Sigmoid colon (tissue), 7 donors: ENCODE data around the gene COLEC12. TPM values are rescaled to one million over a fixed set of nuclear protein-coding genes. Genes with fewer than 3 reads are reported as not detected.

Experiments
- DNase-seq: peaks from one replicate; pipeline ENCODE4 v3.0.0-alpha.2; 2019
- H3K27ac ChIP-seq, 4 donors: fragments of 200-600 bp; sonication (generic); one replicate each; pipeline ENCODE4 v1.5.1; 2016 to 2019; ENCODE audit warnings: mild to moderate bottlenecking in 1 of 4
- H3K27me3 ChIP-seq, 3 donors: fragments of 200-600 bp; sonication (generic); one replicate each; pipeline ENCODE4 v1.5.1; 2019; ENCODE audit warnings: mild to moderate bottlenecking in 1 of 3
- H3K36me3 ChIP-seq, 4 donors: fragments of 200-600 bp; sonication (generic); one replicate each; pipeline ENCODE4 v1.5.1; 2016 to 2019
- H3K4me1 ChIP-seq, 4 donors: fragments of 200-600 bp; sonication (generic); one replicate each; pipeline ENCODE4 v1.5.1; 2017 to 2019
- H3K4me3 ChIP-seq, 4 donors: fragments of 200-600 bp; sonication (generic); one replicate each; pipeline ENCODE4 v1.5.1; 2017 to 2019; ENCODE audit warnings: mild to moderate bottlenecking in 2 of 4, moderate library complexity in 1 of 4
- H3K9me3 ChIP-seq, 4 donors: fragments of 200-600 bp in 3 of 4; sonication (generic) in 3 of 4; one replicate each; pipeline versions ENCODE4 v1.5.1 to v1.6.1; 2013 to 2019
- CTCF ChIP-seq, 4 experiments: fragments of 450-650 bp in 3 of 4; fragments of 200-600 bp in 1 of 4; IDR thresholded peaks; one replicate each; pipeline ENCODE4 v1.5.1; 2016 to 2019; ENCODE audit warnings: antibody characterized with exemption in 4 of 4, mild to moderate bottlenecking in 3 of 4, moderate library complexity in 2 of 4
- EP300 ChIP-seq, 4 donors: sonication (generic); formaldehyde crosslinking; IDR thresholded peaks; one replicate each; pipeline ENCODE4 v1.6.1; 2017; ENCODE audit warnings: antibody characterized with exemption in 4 of 4
- POLR2A ChIP-seq, 2 donors: fragments of 450-650 bp; IDR thresholded peaks; one replicate each; pipeline ENCODE4 v1.6.1; 2016; ENCODE audit warnings: antibody characterized with exemption in 2 of 2, mild to moderate bottlenecking in 2 of 2, moderate library complexity in 2 of 2
- POLR2AphosphoS5 ChIP-seq, 4 donors: sonication (generic); formaldehyde crosslinking; IDR thresholded peaks; one replicate each; pipeline ENCODE4 v1.6.1; 2017; ENCODE audit warnings: antibody characterized with exemption in 4 of 4
- WGBS, 2 donors: extraction: QIAGEN DNeasy Blood & Tissue Kit; methylation state at CpG; one replicate each; pipeline ENCODE4 v1.1.7; 2013; 5-methylcytosine and 5-hydroxymethylcytosine counted together
- intact Hi-C: fragments of 100-400 bp; cut with DNase I; formaldehyde crosslinking; loops from one replicate; pipeline ENCODE4 v1.15.1; 2023
- polyA plus RNA-seq, 3 donors: library from polyadenylated mRNA; stranded (reverse); fragments of 200-250 nt; gene quantifications; one replicate each; pipeline ENCODE4 v1.2.3, GENCODE V29; 2013
- total RNA-seq, 4 donors: library from RNA; depleted of rRNA; stranded (reverse); fragments of >200 nt; gene quantifications; one replicate each; pipeline ENCODE4 v1.1.0, GENCODE V29; 2016
- donor health status: healthy with polysubstance abuse.
- donor health status: Bipolar disorder and iron deficiency.
- donor health status: healthy.

COLEC12 gene
- total and polyA plus RNA-seq, 7 donors, result 0.69 to 24.7 (median 15.9) TPM

DNA sequence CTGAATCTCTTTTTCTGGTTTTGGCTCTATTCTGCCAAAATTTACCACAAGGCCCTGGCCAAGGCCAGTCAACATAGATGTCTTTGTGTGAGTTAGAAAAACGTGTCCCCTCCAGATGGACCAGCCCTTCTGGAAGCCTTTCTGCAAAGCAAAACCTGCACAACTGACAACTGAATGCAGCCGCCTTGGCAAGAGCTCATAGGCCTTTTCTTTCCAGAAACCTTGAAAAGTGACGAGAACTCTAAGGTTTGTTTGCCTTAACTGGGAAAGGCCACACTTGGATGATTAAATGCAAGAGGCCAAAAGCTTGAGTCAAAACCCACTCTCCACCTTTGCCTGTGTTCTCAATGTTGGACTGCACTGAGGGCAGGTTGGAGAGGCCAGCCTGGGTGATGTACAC, 103.9 kb downstream of the COLEC12 start:
- peaks cover 0 to 47% (median 42%) of the 10 kb centered on the region in 4 donors for H3K4me1 ChIP-seq
- intact Hi-C loops, result no loop called here
- WGBS, 2 donors, result 69 to 85% methylated on average over 3 of the region's 3 CpGs

DNA sequence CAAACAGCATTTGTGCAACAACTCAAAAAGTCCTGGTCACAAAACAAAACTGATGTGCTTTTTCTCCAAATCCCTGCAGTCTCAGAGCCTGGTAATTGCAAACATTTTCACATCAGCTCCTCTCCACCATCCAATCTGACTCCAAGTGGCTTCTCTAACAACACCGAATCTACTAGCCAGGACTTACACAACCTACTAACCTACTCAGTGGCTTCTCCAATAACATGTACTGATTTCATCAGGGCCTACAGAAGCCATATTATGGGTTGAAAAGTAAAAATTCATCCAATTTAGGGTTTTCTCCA, 104.3 kb downstream of the COLEC12 start:
- TF ChIP-seq POLR2A (IDR thresholded peaks at IDR 0.05) (no peak), EP300 (IDR thresholded peaks at IDR 0.05) (no peak), POLR2AphosphoS5 (IDR thresholded peaks at IDR 0.05) (no peak), CTCF (IDR thresholded peaks at IDR 0.05) (no peak)
- Histone ChIP-seq H3K36me3 (no peaks in the 10 kb centered on the region), H3K27me3 (no peaks in the 10 kb centered on the region), H3K4me1 (peaks cover 0 to 47% (median 42%) of the 10 kb centered on the region in 4 donors), H3K27ac (peak overlapping the region in 3 of 4 donors; percentile 73 to 78 (median 74)), H3K9me3 (no peaks in the 10 kb centered on the region), H3K4me3 (no peak overlapping the region)
- 85% methylated on average over 1 of the region's 1 CpG for WGBS, 2 donors
- no peak for DNase-seq
- intact Hi-C loops, result no loop called here

More for the DNA sequence above, 103.9 kb downstream of the COLEC12 start:
- no peaks in the 10 kb centered on the region for H3K9me3 ChIP-seq
- peak overlapping the region in 3 of 4 donors; percentile 73 to 78 (median 74) for H3K27ac ChIP-seq
- no peaks in the 10 kb centered on the region for H3K27me3 ChIP-seq
- no peaks in the 10 kb centered on the region for H3K36me3 ChIP-seq
- no peak for DNase-seq
- no peak overlapping the region for H3K4me3 ChIP-seq
- TF ChIP-seq EP300 (IDR thresholded peaks at IDR 0.05), result no peak

DNA sequence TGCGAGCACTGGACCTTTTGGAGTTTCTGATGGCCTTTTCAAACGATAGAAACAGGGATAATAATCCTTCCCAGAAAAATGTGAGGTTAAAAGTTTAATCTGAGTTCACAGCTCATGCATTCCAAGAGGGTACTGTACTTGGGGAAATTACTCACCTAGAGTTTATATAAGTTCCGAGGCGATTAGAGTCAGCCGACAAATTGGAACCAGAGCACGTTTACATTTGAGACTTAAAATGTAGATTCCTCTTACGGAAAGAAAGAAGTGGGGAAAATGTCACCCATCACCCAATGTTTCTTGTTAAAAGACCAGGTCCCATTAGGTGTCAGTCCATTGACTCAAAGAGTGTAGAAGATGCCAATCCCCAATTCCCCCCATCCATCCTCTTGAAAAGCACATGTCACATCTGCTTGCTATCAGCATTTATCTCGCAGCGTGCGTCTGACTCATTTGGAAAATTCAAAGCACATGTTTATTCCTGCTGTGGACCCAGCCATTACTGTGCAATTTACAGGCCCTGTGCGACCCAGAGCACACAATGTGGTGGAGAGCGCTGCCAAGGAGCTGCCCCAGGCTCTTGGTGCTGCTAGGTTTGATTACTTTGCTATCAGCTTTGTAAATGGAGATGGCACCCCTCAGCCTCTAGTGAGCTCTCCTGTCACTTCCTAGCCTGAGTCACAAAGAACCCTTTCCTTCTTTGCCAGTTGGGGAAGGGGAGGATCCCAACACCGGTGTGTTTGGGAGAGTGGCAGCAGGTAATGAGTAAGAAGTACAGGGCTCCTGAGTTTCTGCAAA, 104.8 kb downstream of the COLEC12 start:
- 69 to 72% methylated on average over 13 of the region's 13 CpGs for WGBS, 2 donors
- Histone ChIP-seq H3K36me3 (no peaks in the 10 kb centered on the region), H3K9me3 (no peaks in the 10 kb centered on the region), H3K27me3 (no peaks in the 10 kb centered on the region), H3K27ac (peak overlapping the region; percentile 66 to 78 (median 74)), H3K4me3 (no peak overlapping the region), H3K4me1 (peaks cover 0 to 47% (median 42%) of the 10 kb centered on the region in 4 donors)
- intact Hi-C loops, result no loop called here
- TF ChIP-seq POLR2AphosphoS5 (IDR thresholded peaks at IDR 0.05) (peak in 2 of 4 donors; percentile 13 to 57), CTCF (IDR thresholded peaks at IDR 0.05) (no peak)
- no peak for DNase-seq

DNA sequence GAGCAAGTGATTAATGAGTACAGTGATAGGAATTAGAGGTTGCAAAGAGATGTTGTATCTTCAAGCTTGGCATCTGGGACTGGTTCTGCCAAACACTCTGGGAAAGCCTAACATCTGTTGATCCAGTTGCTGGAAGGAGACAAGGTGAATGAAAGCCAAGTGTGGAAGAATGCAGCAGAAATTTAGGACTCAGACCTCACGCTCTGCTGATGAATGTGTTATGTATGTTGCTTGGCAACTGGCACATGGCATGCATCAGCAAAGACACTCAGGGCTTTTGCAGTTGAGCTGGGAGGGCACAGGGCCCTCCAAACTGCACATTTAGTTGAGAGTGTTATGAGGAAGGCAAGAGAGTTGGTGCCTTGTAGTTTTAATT, 105.5 kb downstream of the COLEC12 start:
- DNase-seq, result peak; percentile 77
- intact Hi-C loops, result no loop called here
- Histone ChIP-seq H3K9me3 (no peaks in the 10 kb centered on the region), H3K36me3 (no peaks in the 10 kb centered on the region), H3K27me3 (no peaks in the 10 kb centered on the region), H3K27ac (peak overlapping the region; percentile 66 to 78 (median 74)), H3K4me3 (no peak overlapping the region), H3K4me1 (peaks cover 0 to 47% (median 42%) of the 10 kb centered on the region in 4 donors)
- TF ChIP-seq CTCF (IDR thresholded peaks at IDR 0.05), result no peak
- peak in 1 of 4 donors; percentile 41 for TF ChIP-seq EP300 (IDR thresholded peaks at IDR 0.05)
- TF ChIP-seq POLR2AphosphoS5 (IDR thresholded peaks at IDR 0.05), result peak in 3 of 4 donors; percentile 65 to 77 (median 67)
- no peak for TF ChIP-seq POLR2A (IDR thresholded peaks at IDR 0.05)
- WGBS, 2 donors, result 37 to 63% methylated on average over 1 of the region's 1 CpG

GRCh38 chr18:394262-394986, 106.1 kb downstream of the COLEC12 start:
- Histone ChIP-seq H3K4me3 (no peak overlapping the region), H3K9me3 (no peaks in the 10 kb centered on the region), H3K27ac (peak overlapping the region; percentile 66 to 78 (median 74)), H3K4me1 (peaks cover 0 to 47% (median 42%) of the 10 kb centered on the region in 4 donors), H3K36me3 (no peaks in the 10 kb centered on the region), H3K27me3 (no peaks in the 10 kb centered on the region)
- no peak for DNase-seq
- intact Hi-C loops, result no loop called here
- TF ChIP-seq EP300 (IDR thresholded peaks at IDR 0.05) (no peak), POLR2AphosphoS5 (IDR thresholded peaks at IDR 0.05) (no peak), CTCF (IDR thresholded peaks at IDR 0.05) (no peak), POLR2A (IDR thresholded peaks at IDR 0.05) (no peak)
- 76 to 82% methylated on average over 6 of the region's 6 CpGs for WGBS, 2 donors
